GM19324 (cell line): ENCODE results near the gene TRIM27.
A peak's percentile ranks its signal among the peaks of the same experiment; 100 is the strongest.
"Not testable (repeated sequence)": the region's sequence is repeated elsewhere in the genome, so short reads cannot be mapped to it uniquely, and the experiment has no call there.

Experiments
- ATAC-seq: cut with Tn5 transposase; IDR thresholded peaks from one replicate; pipeline ENCODE4 v1.9.1; 2021; ENCODE audit warnings: mild to moderate bottlenecking, moderate library complexity; ENCODE audit not compliant: unreplicated experiment, low FRiP score

Gene TRIM27

DNA sequence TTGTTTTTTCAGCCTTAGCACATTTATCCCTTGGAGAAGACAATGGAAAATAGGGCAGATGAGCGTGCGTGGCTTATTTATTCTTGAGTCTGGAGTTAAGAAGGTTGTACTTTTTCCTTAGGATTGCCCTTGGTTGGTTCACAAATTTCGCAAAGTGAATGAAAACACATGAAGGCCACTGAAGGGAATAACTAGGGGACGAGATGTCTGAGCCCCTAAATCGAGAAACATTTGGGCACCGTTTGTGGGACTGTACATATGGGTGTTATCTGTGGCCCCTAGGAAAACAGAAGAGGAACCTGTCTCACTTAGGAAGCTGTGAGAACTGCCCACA is 19.4 kb upstream of the TRIM27 start:
- ATAC-seq, result no peak

- ATAC-seq, result no peak
Measured at GRCh38 chr6:28941684-28942448, 18.1 kb upstream of the TRIM27 start.

GRCh38 chr6:28940858-28941683 is 17.3 kb upstream of the TRIM27 start:
- ATAC-seq, result peak; percentile 51

DNA sequence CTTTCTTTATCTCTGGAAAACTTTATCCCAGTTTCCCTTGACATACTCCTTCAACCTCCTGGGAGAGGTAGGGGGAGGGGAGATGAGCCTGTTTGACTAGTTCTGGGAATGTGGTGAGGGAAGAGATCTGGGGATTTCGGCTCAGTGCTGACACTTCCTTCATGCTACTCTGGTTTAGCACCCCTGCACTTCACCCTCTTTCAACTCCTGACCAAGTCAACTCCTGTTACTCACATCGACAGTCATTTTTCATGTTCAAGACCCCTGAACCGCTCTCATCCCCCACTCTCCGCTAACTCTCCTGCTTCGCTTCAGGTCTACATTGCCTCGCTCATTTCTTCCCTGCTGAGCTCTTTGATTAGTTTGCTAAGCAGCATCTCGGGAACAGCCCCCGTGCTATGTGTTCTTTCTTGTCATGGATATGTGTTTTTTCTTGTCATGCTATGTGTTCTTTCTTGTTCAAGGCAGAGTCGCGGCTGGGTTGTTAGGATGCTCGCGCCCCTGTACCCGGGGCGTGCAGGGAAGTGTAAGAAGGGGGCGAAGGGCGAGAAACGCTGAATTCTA is 16.6 kb upstream of the TRIM27 start:
- ATAC-seq, result no peak

- no peak for ATAC-seq
Measured at GRCh38 chr6:28933069-28933468, 9.3 kb upstream of the TRIM27 start.

DNA sequence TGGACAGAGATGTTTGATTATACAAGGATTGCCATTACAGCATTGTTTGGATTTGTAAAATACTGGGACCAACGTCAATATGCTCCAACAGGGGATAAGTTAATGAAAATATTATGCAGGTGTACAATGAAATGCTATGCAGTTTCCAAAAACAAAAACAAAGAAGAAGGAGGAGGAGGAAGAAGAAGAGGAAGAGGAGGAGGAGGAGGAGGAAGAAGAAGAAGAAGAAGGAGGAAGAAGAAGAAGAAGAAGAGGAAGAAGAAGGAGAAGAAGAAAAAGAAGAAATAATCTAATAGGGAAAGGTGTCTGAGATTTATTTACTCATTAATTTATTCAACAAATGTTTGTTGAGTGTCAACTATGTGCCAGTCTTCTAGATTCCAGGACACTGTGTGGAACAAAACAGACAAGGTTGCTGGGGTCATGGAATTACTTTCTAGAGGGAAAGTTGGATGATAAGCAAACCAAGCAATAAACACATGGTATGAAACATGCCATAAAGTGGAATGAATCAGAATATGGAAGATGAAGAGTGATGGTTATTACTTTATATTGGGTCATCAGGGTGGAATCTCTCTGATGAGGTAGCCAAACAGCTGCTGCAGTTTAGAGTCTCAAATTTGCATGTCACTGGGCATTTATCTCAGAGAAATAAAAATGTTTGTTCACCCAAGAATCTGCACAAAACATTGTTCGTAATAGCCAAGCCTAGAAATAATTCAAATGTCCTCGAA is 6.3 kb upstream of the TRIM27 start:
- ATAC-seq, result no peak

DNA sequence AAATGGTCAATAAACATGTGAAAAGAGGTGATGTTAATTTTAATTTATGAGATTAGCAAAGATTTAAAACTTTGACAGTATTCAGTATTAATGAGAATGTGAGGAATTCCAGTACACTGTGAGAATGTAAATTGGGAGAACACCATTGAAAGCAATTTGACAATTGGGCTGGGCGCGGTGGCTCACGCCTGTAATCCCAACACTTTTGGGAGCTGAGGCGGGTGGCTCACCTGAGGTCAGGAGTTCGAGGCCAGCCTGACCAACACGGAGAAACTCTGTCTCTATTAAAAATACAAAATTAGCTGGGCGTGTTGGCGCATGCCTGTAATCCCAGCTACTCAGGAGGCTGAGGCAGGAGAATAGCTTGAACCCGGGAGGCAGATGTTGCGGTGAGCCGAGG is 5.6 kb upstream of the TRIM27 start:
- ATAC-seq, result not testable (repeated sequence)

GRCh38 chr6:28927846-28928245 is 4.1 kb upstream of the TRIM27 start:
- no peak for ATAC-seq

GRCh38 chr6:28922821-28923317 is 916 bp downstream of the TRIM27 start:
- ATAC-seq, result peak; percentile 28

DNA sequence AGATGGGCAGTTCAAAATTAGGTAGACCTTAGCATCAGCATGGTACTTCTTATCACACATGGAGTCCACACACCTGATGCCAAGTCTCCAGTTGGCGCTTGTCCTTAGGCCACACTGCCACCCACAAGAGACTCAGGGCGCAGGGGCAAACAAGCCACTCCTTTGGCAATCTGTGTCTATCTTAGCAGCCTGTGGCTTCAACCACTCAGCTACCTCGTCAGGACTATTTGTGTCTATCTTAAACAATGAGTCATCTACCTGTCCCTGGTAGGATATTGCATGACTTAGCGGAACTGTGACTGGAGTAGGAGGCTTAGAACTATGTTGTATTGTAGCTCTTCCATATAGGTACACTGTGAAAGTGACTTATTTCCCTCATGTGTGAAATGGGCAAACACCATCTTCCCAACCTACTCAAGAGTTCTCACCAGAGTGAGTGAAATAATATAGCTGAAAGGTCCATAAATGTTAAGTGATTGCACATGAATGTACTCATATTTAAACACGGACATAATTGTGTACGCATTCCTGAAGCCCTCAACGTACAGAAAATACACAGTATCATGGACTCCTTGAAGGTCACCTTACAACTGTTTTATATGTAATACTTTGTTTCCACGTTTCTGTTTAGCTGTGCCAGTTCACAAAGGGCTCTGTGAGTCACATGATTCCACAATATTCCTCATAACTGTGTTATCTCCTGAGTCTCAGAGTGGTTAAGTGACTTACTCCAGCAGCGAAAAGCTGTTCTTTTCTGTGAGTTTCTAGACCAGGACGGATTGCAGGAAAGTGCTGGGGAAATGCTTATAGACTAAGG is 1.6 kb downstream of the TRIM27 start:
- ATAC-seq, result no peak

- no peak for ATAC-seq
Measured at GRCh38 chr6:28920281-28920680, 3.5 kb downstream of the TRIM27 start.

- ATAC-seq, result no peak
Measured at GRCh38 chr6:28914941-28915340, 8.8 kb downstream of the TRIM27 start.

GRCh38 chr6:28910901-28911690 is 12.7 kb downstream of the TRIM27 start:
- ATAC-seq, result no peak

DNA sequence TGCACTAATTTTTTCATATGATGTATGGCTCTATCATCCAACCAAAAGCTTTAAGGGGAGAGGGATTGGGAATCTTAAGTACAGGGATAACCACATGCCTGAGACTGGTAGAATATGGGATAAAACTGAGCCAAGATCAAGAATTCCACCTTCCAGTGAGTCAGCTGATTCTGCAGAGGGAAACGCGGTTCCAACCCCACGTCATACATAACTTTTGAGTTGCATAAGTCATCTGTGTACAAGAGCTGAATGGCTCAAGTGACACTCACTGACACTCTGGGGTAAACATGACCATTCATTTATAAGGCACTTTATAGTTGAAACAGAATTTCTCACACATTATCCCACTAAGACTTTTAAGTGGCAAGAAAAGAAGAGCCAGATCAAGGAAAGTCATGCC is 16.4 kb downstream of the TRIM27 start:
- ATAC-seq, result no peak

DNA sequence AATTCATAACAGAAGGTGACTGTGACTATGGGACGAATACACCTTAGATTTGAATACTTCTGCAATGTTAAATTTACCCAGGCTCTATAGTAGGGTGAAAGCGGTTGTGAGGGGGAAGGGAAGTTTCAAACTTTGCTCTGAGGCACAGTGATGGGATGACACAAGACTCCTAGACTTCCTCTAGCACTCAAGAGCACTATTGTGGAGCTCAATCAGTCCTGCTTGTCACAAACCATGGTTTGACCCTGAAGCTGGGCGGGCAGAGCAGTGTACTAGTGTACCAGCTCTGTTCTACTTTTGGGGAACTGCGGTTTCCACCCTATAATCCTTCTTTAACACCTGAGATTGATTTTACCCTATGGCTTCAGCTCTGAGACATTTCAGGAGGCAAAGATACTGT is 17.1 kb downstream of the TRIM27 start:
- ATAC-seq, result no peak

- ATAC-seq, result no peak
Measured at GRCh38 chr6:28903686-28904085, 20.1 kb downstream of the TRIM27 start.

DNA sequence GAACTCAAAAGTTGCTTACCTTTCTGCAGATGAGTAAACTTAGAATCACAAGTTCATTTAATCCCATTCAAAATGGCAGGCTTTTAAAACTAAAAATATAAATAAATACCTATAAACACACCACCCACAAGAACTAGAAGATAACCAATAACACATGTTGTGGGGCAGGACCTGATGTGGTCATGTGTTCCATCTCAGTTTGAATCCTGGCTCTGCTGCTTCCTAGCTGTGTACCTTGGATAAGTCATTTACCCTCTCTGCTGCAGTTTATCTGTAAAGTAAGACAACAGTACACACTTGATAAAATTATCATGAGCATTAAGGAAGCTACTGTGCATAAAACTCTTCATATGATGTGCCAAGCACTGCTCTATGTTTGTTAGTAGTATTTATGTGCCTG is 22.0 kb downstream of the TRIM27 start:
- no peak for ATAC-seq

DNA sequence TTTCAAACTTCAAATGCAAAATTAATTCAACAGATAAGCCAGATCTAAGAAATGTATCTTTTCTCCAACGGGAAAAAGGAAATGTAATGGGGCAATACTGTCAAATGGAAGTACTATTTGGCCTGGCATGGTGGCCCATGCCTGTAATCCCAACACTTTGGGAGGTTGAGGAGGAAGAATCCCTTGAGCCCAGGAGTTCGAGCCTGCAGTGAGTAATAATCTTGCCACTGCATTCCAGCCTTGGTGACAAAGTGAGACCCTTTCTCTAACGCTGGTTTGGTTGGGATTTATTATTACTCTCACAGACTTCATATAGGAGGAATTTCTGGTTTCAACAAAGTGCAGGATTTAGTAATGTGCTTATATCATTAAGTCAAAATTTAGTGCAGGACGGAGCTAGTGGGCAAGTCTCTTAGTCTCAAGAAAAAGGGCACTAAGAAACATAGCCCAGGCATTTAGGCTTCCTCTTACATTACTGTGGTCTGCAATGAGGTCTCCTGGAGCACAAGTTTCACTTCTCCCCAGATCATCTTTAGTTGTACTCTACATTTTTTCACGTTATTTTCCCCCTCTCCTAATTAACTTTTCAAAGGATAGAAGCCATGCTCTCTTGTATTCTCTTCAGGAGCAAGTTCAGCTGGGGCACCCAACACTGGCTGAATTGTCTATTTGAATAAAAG is 23.1 kb downstream of the TRIM27 start:
- ATAC-seq, result no peak

DNA sequence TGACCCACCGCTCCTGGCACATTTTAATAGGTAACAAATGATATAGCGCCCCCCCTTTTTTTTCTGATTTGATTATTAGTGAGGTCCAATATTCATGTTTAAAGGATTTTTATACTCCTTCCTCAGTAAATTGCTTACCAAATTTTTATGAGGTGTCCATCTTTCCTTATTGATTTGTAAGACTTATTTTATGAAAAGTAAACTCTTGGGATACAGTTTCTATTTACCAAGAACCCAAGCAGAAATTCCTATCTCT is 25.1 kb downstream of the TRIM27 start:
- ATAC-seq, result no peak
